Stimulated activated CD4-positive, alpha-beta T cell treated with anti-CD3 and anti-CD28 coated beads, Interleukin-12 subunit alpha, Interleukin-12 subunit beta, amount 100 ng/mL, for 4 hours (primary cell): ENCODE results near the gene UCK1.

Source experiments
- DNase-seq: peaks from one replicate; pipeline ENCODE4 v3.0.0-alpha.2; 2020

Gene UCK1

DNA sequence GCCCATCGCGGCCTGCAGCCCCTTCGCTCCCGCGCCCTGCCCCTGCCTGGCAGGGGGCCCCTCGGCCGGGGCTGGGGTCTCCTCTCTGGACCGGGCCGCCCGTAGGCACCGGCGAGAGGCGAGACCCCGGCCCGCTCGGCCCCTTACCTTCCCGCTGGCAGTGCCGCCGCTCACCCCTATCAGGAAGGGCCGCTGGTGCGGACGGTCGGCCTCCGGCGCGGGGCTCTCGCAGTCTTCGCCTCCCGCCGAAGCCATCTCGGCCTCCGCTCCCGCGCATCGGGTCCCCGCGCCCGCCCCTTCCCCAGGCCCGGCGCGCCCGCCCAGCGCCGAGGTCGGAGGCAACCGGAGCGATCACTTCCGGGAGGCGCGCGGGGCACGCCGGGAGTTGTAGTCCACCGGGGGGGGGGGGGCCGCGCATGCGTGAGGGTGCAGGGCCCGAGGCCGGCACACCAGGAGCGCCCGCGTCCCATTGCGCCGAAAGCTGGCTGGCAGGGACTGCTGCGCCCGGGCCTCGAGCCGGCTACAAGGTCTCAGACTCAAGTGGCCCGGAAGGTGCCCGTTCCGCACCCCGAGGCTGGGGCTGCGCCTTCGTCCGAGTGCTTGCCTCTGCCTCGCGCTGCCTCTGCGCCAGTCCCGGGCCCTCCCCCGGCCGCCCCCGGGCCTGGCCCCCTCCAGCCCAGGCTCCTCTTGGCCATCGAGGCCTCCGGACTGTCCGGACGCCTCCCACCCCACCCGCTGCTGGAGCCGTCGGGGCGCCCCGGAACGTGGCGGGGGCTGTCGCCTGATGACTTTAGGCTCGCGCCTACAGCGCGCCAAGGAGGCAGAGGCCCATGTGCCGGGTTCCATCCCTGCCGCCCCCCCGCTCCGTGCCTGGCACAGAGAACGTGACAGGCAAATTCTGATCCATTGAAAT, at the start of gene UCK1:
TSS of gene UCK1 (minus strand) at position 344 of the 913 bp plus-strand sequence. CDS start at position 255, 89 bp downstream.
- peak; percentile 72 for DNase-seq

DNA sequence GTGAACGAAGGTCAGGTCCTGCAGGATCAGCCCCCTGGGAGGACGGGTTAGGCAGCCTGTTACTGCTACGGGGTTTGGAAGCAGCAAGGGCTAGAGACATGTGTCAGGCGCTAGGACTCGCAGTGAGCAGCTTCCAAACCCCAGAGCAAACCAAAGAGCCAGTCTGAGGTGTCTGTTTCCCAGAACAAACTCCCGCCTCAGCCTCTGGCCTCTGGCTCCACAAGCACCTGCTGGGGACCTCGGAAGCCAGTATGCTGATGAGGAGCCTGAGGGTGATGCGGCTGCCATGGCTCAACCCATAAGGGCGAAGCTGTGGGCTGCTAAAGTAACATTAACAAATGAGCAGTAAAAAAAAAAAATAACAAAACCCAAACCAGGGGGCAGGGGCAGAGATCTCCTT, 49.3 kb upstream of the UCK1 start:
- no peak for DNase-seq

DNA sequence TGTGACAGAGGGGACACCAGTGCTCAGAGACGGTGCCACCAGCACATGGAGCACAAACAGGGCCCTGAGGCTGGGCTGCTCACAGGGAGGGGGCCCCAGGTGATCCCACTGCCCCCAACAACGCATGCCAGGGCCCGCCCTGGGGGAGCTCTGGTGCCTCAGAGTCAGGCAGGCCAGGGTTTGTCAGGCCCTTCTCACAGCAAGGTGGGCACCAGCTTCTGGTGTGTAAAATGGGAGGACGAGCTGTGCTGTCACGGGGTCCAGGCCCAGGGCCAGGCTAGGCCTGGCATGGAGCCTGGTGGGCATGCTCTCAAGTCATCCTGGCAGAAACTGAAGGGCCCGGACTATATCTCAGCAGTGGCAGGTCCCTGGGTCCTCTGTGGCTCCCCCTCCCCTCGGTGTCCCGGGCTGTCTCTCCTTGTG, 48.7 kb upstream of the UCK1 start:
- DNase-seq = no peak

DNA sequence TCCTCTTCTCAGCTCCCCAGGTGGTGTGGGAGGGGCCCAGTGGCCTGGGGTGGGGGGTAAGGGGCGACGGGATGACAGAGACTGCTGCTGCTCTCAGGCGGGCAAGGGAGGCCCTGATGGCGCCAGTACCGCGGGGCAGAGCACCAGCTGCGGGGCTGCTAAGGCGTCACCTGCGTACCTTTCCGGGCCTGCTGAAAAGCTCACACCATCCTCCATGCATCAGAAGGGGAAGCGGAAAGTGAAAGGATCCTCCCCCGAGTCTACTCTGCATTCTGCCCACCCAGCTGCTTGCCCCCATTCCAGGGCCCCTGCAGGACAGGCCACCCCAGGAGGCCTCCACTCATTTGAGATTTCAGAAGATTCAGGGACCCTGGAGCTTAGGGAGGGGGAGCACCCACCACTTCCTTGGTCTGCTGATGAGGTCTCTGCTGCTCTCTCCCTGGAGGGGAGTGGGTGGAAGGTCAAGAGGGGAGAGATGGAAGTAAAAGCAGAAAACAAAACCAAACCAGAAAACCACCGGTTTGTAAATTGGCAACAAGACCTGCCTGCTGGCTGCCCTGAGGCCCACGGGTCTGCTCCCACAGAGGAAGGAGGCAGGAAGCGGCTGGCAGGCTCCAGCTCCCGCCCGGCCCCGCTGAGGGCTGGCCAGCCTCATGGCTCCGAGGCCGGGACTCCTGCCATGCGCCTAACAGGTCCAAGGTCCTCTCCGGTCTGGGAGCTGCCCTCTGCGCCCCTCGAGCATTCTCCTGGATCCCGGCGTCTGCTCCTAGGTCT, 47.9 kb upstream of the UCK1 start:
- peak; percentile 30 for DNase-seq

DNA sequence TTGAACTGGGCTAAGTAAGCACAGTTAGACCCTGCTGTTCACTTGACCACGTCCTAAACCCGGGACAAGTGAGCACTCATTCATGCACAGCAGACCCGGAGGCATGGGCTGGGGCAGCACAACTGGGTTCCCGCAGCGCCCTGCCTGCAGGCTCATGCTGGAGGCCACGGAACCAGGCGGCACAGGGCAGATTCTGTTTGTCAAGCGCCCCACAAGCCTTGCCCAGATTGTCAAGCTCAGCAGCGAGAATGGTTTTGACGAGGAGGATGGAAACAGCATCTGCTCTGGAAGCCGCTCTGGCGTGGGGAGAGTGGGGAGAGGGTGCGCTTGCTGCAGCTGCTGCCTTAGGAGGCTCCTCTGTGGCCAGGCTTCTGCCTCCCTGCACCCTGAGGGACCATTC, 47.0 kb upstream of the UCK1 start:
- DNase-seq = no peak

DNA sequence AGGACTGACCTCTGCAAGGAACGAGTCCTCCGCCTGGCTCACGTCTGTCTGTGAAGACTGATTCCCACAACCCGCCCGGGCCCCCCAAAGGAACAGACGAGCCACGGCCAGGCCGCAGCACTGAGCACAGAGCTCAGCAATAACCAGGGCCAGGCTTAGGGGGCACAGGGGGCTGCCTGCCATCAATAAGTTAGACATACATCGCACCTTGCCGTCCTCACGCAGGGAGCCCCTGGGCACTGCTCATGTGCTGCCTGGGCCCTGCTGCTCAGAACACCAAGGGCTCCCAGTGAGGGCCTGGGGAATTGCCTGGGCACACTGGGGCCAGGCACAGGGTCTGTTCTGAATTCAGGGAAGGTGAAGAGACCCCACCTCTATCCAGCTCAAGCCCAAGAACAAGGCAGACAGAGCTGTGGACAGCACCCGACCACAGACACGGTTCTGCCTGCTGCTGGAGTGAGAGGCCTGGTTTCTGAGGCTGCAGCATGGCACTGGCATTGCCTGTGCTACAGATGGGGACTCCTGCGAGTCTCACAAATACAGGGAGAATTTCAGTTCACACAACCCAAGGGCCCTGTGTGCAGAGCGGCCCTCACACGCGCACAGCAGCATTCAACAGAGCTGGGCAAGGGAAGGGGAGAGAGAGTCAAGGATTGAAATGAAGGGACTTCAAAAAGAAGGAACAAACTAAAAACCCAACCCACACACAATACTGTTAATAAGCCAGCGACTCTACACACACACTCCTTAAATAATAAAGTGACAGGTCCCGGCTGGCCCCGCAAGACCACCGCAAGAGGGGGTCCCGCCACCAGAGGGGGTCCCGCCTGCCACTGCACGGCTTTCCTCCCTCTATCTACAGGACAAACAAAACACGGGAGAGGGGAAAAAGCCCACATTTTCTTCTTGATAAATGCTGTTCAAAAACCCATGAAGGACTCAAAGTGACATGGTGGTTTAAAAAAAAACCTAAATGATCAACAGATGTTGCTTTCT, 46.2 kb upstream of the UCK1 start:
- no peak for DNase-seq

DNA sequence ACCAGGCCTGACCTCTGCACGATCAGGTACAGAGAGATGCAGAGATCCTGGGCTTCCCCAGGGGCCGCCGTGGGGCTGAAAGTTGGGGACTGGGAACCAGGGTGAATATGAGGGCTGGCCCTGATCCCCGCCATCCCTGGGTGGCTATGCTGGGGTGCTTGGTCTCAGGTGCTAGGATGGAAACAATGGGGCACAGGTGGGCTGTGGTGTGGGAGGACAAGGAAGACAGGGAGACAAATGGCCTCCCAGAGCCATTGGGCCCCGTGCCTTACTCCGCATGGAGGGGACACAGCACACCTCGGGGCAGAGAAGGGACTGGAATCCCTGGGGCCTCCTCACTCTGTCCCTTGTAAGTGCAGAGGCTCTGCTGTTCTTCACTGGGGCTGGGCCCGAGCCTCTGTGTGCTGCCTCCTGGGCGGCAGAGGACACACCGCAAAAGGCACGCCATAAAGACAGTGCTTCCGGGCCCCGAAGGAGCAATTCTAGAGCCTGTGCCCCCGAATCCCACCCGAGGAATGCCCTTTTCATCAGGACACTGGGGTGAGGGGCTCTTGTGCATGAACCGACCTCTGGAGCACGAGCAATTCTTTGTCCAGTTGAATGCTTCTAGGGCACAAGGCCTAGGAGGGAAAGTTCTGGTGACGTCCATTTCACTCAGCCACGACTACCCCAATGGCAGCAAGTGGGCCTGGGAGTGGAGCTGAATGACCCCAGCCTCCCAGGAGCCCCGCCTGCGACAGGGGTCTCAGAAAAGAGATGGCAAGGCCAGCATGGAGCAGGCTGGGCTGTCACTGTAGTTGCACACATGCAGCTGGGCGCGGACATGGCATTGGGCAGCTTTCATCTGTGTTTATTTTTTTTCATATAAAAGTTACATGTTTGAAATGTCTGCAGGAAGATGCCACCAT, 45.1 kb upstream of the UCK1 start:
- no peak for DNase-seq

DNA sequence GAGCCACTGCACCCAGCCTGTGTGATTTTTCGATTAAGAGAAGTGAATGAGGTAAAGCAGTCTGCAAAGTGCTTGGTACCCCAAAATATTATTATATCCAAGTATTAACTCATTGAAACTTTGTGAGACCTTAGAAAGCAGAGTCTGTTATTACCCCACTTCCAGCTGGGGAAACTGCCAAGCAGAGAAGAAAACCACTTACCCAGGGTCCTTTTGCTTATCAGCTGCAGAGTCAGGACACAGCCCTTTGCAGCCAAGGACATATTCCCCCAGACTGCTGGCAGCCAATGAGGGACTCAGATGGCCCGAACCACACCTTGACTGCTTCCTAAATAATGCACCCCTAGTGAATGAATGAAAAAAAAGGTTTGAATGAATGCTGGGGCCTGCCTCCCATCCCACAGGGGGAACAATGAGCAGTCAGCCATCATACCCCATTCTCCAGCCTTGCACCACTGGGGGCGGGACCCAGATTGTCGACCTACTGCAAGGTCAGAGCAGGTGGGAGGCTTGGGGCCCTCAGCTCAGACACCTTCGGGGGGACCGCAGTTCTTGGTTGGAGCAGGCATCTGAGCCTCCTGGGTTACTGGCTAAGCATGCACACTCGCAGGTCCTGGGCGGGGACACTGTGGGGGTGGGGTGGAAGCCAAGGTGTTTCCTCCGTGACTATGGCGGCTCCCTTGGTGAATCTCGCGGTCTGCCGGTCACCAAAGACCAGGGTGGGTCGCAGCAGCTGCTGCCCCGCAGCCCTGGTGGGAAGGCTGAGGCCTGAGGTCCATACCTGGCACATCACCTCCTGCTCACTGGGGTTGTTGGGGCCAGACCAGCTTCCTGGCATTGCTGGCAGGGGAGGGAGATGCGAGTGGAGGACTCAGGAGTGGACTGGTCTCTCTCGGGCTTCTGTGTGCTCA, 43.9 kb upstream of the UCK1 start:
- DNase-seq = no peak

DNA sequence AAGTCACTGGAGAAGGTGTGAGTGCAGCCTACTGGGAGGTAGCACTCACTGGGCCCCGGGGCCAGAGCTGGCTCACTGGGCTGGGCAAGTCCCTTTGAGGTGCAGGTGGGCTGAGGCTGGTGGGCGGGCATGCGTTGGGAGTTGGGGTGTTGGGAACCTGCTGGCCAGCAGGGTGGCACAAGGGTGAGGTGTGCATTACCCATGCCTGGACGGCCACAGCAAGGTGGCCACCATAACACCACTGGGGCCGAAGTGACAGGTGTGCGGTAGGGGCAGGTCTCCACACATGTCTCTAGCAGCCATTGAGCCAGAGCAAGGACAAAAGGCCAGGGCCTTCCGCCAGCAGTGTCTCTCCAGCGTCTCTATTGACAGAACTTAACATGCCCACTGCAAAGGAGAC, 36.8 kb upstream of the UCK1 start:
- no peak for DNase-seq

DNA sequence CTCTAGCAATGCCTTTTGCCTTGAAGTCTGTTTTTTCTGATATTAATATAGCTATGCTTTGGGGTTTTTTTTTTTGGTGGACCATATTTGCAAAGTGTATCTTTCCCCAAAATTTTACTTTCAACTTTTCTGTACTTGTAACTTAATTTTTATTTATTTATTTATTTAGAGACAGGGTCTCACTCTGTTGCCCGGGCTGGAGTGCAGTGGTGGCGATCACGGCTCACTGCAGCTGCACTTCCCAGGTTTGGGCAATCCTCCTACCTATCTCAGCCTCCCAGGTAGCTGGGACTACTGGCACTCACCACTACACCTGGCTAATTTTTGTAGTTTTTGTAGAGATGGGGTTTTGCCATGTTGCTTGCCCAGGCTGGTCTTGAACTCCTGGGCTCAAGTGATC, 35.1 kb upstream of the UCK1 start:
- DNase-seq = no peak

DNA sequence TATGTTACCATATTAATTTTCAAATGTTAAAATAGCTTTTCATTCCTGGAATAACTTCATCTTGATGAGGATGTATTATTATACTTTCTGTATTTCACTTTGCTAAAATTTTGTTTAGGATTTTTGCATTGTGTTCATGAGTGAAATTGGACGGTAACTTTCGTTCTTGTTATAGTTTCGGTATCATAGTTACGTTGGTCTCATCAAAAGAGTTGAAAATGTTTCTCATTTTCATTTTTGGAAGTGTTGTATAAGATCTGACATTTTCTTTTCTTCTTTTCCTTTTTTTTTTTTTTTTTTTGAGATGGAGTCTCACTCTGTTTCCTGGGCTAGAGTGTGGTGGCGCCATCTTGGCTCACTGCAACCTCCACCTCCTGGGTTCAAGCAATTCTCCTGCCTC, 34.3 kb upstream of the UCK1 start:
- DNase-seq = no peak

DNA sequence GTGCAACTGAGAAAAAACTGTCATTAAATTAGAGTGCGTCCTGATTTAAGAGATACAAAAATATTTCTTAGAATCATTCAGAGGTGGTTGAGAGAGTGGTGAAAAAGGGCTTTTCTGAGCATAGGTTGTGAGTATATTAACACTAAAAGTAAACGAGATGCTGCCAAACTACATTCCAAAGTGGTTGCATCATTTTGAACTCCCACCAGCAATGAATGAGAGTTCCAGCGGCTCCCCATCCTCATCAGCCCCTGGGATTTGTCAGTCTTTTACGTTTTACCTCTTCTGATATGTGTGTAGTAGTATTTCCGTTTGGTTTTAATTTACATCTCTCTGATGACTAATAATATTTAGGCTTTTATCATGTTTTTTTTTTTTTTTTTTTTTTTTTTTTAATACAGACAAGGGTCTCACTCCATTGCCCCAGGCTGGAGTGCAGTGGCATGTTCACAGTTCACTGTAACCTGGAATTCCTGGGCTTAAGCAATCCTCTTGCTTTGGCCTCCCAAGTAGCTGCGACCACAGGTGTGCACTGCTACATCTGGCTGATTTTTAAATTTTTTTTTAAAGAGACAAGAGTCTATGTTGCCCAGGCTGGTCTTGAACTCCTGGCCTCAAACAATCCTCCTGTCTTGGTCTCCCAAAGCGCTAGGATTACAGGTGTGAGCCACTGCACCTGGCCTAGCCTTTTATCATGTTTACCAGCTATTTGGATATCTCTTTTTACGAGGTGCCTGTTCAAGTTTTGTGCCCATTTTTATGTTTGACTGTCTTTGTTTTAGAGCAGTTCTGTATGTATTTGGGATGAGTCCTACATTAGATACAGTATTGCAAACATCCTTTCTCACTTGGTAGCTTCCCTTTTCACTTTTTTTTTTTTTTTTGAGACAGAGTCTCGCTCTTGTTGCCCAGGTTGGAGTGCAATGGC, 31.2 kb upstream of the UCK1 start:
- no peak for DNase-seq

DNA sequence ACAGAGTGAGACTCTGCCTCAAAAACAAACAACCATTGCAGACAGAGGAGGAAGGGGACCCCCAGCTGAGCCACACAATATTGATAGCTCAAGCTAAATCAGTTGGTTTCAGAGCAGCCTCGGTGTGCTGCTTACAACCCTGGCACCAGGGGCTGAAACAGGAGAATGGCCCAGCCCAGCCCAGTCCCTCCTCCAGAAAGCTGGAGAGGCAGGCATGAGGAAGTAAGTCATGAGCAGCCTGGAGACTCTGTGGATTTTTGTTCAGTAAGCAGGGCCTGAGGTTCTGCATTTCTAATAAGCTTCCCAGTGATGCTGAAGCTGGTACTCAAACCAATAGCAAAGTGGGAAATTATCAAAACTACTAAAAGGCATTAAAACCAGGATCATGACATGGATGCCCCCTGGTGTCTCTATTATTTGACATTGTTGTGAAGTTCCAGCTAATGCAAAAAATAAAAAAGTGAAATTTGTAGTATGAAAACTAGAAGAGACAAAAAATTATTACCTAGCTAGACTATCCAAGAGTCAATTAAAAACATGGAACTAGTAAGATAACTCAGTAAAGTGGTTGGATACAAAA, 28.4 kb upstream of the UCK1 start:
- no peak for DNase-seq

DNA sequence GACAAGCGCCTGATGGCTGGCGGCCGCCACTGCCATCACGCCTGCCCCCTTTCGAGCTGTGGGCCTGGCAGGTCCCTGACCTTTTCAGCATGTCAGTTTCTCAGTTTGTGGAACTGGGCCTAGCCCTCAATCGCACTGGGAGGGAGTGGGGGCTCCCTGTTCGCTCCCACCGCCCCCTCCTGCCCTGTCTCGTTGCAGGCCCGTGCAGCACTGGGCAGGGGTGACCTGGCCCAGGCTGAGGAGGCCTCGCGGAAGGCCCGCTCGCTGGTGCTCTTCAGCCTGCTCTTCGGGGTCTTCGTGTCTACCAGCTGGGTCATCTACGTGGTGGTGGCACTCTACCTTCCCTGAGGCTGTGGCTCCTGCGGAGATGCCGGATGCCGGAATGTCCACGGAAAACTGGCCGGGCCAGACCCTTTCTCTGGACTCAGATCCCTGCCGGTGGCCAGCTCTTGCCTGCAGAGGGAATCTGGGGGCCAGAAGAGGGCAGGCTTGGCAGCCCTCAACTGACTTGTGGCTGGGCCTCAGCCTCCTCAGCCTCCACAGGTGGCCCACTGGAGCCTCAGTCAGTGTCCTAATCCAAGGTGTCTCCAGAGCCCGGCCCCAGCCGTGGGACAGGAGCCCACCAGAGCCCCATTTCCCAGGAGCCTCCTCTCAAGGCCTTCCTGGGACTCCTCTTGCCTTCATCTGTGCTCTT, 26.9 kb upstream of the UCK1 start:
- no peak for DNase-seq

DNA sequence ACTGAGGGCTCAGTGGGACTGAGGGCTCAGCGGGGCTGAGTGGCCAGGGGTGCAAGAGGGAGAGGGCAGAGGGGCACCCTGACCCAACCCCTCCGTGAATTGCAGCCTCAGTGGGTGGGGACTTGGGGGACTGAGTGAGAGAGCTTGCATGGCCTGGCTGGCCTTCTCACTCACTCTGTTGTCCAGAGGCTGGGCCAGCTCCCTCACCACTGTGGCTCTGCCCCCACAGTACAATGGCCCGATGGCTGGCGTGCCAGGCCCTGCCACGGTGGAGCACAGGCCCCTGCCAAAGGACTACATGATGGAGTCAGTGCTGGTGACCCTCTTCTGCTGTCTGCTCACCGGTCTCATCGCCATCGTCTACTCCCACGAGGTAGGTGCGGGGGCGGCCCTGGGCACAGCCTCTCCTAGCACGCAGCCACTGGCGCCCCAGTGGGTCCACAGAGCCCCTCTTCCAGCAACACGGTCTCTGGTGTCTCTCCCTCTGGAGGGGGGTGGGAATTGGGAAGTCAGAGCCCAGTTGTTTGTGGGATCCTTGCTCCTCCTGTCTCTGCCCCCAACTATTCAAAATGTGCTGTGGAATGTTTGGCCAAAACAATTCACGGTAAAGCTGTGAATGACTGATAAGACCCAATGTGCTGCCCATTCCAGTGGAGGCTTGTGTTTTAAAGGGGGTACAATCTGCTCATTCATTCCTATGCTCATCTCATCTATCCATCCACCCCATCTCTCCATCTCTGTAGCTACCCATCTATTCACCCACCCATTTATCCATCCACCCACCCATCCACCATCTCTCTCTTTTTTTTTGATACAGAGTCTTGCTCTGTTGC, 25.0 kb upstream of the UCK1 start:
- no peak for DNase-seq

DNA sequence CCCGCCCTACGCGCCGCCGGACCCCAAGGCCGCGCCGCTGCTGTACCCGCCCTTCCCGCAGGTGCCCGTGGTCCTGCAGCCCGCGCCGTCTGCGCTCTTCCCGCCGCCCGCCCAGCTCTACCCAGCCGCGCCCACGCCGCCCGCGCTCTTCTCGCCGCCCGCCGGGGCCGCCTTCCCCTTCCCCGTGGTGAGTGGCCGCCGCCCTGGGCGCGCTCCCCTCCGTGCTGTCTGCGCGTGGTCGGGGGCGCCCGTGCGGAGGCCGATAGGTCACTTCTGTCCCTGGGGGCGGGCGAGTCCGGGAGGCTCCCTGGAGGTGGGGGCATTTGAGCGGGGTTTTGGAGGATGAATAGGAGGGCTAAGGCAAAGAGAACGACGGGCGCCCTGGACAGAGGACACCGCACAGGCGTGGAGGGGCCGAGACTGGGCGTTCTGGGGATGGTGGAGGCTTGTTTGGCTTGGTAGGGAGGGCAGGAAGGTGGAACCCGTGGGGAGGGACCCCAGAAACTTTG, 23.8 kb upstream of the UCK1 start:
- no peak for DNase-seq
